Activated T-helper 17 cell treated with anti-CD3 and anti-CD28 coated beads, Interleukin-2, amount 50 U/mL, for 72 hours (primary cell): ENCODE results near the gene PGAP2. TPM values are rescaled to one million over a fixed set of nuclear protein-coding genes. Genes with fewer than 3 reads are reported as not detected.

ENCODE experiments used
- ATAC-seq: fragments of 150-1000 bp; cut with Tn5 transposase; replicated peaks from 2 replicates; pipeline ENCODE4 v1.10.0; 2021; ENCODE audit warnings: mild to moderate bottlenecking, moderate library complexity
- H3K27ac Mint-ChIP-seq: one replicate; pipeline ENCODE4 v1.8.0; 2022; ENCODE audit warnings: mixed read lengths
- H3K27me3 Mint-ChIP-seq: one replicate; pipeline ENCODE4 v1.8.0; 2022; ENCODE audit warnings: mixed read lengths
- H3K36me3 Mint-ChIP-seq: one replicate; pipeline ENCODE4 v1.8.0; 2022; ENCODE audit warnings: low read depth, mild to moderate bottlenecking, mixed read lengths
- H3K4me1 Mint-ChIP-seq: one replicate; pipeline ENCODE4 v1.8.0; 2022; ENCODE audit warnings: mixed read lengths
- H3K4me3 Mint-ChIP-seq: one replicate; pipeline ENCODE4 v1.8.0; 2022; ENCODE audit warnings: mild to moderate bottlenecking, mixed read lengths
- H3K9me3 Mint-ChIP-seq: one replicate; pipeline ENCODE4 v1.8.0; 2022; ENCODE audit warnings: mixed read lengths
- total RNA-seq, 2 donors: library from RNA; stranded (reverse); gene quantifications; one replicate each; pipeline ENCODE4 v1.2.3, GENCODE V29; 2022

Gene PGAP2
- total RNA-seq, 2 donors from 2014 or later, result 25.6 to 31.8 TPM

DNA sequence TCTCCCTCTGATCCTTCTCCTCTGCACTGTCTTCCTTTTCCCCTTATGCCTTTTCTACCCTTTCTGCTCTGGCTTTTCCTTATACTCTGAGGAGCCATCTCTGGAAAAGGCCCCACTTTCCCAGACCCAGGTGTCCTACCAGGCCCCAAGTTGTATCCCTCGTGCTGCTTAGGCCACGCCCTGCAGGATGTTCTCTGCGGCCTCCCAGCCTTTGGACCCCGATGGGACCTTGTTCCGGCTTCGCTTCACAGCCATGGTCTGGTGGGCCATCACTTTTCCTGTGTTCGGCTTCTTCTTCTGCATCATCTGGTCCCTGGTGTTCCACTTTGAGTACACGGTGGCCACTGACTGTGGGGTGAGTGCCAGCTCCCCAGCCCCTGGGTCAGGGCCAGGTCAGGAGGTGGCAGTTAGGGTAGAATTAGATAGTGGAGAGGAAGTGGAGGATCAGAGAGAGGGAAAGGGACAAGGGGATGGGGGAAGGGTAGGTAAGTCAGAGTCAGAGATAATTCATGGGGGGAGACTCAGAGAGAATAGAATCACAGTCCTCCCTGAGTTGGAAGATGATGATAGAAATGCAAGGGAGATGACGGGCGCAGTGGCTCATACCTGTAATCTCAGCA, 8.9 kb downstream of the PGAP2 start:
- H3K4me1 Mint-ChIP-seq, result peaks cover 5% of the 10 kb centered on the region
- no peaks in the 10 kb centered on the region for H3K9me3 Mint-ChIP-seq
- no peaks in the 10 kb centered on the region for H3K27me3 Mint-ChIP-seq
- no peak for ATAC-seq
- H3K27ac Mint-ChIP-seq, result no peak overlapping the region
- H3K36me3 Mint-ChIP-seq, result no peaks in the 10 kb centered on the region
- H3K4me3 Mint-ChIP-seq, result no peak overlapping the region

DNA sequence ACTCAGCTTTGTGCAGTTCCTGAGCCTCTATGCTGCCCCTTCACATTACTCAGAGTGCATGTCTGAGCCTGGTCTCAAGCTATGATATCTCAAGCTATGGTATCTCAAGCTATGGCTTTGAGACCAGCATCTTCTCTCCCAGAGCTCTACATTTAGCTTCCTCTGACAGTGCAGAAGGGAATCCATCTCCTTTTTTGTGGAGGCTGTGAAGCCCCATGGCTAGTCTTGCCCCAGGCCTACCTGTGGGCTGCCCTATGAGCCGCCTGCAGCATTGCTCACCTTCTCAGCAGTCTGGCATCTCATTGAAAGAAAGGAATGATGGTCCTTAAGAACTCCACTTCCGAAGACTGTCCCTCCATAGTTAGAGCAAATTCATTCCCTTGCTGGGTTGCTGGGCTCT, 12.6 kb downstream of the PGAP2 start:
- Mint-ChIP-seq H3K4me1 (peaks cover 14% of the 10 kb centered on the region), H3K27me3 (no peaks in the 10 kb centered on the region), H3K4me3 (no peak overlapping the region), H3K27ac (no peak overlapping the region), H3K36me3 (peaks cover 17% of the 10 kb centered on the region), H3K9me3 (no peaks in the 10 kb centered on the region)
- no peak for ATAC-seq

DNA sequence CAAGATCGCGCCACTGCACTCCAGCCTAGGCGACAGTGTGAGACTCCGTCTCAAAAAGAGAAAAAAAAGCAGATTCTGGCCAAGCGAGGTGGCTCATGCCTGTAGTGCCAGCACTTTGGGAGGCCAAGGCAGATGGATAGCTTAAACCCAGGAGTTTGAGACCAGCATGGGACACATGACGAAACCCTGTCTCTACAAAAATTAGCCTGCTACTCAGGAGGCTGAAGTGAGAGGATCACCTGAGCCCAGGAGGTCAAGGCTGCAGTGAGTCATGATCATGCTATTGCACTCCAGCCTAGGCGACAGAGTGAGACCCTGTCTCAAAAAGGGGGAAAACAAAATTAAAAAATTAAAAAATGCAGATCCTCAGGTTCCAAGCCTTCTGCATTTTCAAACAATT, 14.0 kb downstream of the PGAP2 start:
- Mint-ChIP-seq H3K27ac (no peak overlapping the region), H3K4me3 (no peak overlapping the region), H3K9me3 (no peaks in the 10 kb centered on the region), H3K27me3 (no peaks in the 10 kb centered on the region), H3K4me1 (peaks cover 18% of the 10 kb centered on the region), H3K36me3 (peaks cover 31% of the 10 kb centered on the region)
- ATAC-seq, result no peak

DNA sequence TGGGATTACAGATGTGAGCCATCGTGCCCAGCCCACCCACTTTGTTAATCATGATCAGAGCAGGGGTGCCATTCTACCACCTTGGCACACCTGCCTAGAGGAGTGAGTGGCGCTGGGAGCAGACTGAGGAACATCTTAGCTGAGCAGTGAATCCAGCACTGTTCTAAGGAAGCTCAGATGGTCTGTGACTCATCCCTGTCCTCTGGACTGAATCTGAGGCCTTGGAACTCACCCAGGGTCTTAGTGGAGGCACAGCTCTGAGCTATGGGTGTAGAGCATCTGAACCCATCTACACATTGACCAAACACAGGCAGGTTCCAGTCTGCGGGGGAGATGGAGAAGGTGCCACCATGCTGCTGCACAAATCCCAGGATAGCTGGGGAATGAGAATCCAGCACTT, 14.9 kb downstream of the PGAP2 start:
- H3K4me1 Mint-ChIP-seq, result peaks cover 25% of the 10 kb centered on the region
- ATAC-seq, result no peak
- peak overlapping the region; percentile 58 for H3K27ac Mint-ChIP-seq
- H3K4me3 Mint-ChIP-seq, result no peak overlapping the region
- H3K36me3 Mint-ChIP-seq, result peaks cover 41% of the 10 kb centered on the region
- no peaks in the 10 kb centered on the region for H3K27me3 Mint-ChIP-seq
- no peaks in the 10 kb centered on the region for H3K9me3 Mint-ChIP-seq

DNA sequence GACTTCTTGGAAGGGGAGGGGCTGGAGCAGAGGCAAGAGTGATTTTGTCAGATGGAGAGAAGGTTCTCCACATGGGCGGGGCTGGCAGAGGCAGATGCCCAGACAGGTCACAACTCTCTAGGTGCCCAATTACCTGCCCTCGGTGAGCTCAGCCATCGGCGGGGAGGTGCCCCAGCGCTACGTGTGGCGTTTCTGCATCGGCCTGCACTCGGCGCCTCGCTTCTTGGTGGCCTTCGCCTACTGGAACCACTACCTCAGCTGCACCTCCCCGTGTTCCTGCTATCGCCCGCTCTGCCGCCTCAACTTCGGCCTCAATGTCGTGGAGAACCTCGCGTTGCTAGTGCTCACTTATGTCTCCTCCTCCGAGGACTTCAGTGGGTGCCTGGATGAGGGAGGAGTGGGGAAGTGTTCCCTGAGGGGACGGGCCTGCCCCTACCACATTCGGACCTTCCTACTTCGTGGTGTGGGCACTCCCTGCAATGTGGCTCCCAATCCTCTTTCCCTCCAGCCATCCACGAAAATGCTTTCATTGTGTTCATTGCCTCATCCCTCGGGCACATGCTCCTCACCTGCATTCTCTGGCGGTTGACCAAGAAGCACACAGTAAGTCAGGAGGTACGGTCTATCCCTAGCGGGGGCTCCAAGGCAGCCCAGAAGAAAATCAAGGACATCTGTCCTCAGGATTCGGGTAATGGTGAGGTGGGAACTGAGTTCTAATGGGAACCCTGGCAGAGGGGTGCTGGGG, 15.6 kb downstream of the PGAP2 start:
- H3K4me1 Mint-ChIP-seq, result peaks cover 25% of the 10 kb centered on the region
- no peaks in the 10 kb centered on the region for H3K27me3 Mint-ChIP-seq
- peak overlapping the region; percentile 85 for H3K27ac Mint-ChIP-seq
- H3K36me3 Mint-ChIP-seq, result peaks cover 47% of the 10 kb centered on the region
- ATAC-seq, result no peak
- no peak overlapping the region for H3K4me3 Mint-ChIP-seq
- no peaks in the 10 kb centered on the region for H3K9me3 Mint-ChIP-seq

DNA sequence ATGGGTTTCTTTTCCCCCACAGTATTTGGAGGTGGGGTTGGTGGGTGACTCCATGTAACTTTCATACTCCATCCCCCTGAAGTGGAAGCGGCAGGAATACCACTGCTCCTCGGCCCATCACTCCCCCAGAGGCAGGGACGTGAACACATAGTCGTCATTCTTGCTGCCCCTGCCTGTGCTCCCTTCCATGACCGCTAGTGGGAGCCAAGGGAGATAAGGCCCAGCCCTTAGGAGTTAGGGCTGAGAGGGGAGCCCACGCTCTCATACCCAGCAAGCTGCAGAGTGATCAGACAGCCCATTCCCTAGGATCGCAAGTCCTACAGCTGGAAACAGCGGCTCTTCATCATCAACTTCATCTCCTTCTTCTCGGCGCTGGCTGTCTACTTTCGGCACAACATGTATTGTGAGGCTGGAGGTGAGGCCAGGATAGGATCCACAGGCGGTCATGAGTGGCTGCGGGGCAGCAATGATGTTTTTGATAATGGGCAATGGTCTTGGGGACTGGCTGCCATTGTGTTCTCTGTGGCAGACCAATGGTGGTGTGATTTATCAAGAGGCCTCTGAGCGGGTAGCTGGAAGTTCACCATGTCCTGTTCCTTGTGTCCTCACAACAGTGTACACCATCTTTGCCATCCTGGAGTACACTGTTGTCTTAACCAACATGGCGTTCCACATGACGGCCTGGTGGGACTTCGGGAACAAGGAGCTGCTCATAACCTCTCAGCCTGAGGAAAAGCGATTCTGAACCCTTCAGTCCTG, 16.5 kb downstream of the PGAP2 start:
- peak overlapping the region; percentile 85 for H3K27ac Mint-ChIP-seq

DNA sequence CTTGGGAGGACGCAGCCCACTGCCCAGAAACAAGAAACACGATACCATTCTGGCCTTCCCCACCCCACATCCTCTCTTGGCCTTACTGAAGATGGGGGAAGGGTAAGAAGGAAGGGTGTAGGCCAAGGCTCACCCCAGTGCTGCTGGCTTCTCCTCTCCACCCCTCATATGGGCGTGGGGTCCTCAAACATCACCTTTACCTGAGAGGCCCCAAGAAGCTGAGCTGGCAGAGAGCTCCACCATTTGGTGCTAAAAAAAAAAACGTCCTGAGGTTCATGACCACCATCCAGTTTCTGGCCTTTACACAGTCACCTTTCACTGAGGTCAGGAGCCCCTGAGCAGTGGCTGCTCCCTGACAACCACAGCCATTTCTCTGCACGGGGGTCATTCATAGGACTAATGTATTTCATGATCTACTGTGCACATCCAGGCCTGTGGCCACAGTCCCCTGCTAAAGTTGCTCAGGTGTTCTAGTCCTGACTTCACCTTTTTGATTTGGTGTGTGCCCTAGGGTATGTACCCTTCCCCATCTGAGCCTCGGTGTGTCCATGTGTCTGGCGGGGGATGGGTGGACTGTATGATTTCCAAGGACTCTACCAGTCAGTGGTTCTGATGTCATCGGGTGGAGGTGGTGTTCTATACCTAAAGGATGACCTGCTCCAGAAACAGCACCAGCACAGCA, 17.3 kb downstream of the PGAP2 start:
- peak overlapping the region; percentile 85 for H3K27ac Mint-ChIP-seq
- no peaks in the 10 kb centered on the region for H3K27me3 Mint-ChIP-seq
- peak; percentile 4 for ATAC-seq
- peak overlapping the region; percentile 12 for H3K4me3 Mint-ChIP-seq
- peaks cover 64% of the 10 kb centered on the region for H3K36me3 Mint-ChIP-seq
- no peaks in the 10 kb centered on the region for H3K9me3 Mint-ChIP-seq
- peaks cover 25% of the 10 kb centered on the region for H3K4me1 Mint-ChIP-seq

More for the DNA sequence above, 16.5 kb downstream of the PGAP2 start:
- H3K4me3 Mint-ChIP-seq, result peak overlapping the region; percentile 12
- H3K4me1 Mint-ChIP-seq, result peaks cover 20% of the 10 kb centered on the region
- no peaks in the 10 kb centered on the region for H3K27me3 Mint-ChIP-seq
- peaks cover 56% of the 10 kb centered on the region for H3K36me3 Mint-ChIP-seq
- ATAC-seq, result peak; percentile 92
- H3K9me3 Mint-ChIP-seq, result no peaks in the 10 kb centered on the region

DNA sequence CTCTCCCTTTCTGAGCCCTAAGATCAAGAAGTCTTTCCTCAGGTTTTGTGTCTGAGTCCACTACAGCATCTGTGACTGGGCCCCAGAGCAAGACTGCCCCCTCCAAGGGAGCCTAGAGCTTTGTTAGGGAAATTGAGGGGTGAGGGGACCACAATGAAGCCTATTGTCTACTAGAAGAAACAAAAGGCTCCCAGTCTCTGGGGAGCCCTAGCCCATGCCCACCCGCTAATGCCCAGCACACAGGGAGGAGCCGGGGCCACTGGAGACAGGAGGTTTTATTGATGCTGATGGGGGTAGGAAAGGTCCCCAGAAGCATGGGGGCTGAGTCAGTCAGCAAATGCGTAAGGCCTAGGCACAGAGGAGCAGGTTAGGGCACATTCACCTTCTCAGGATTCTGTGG, 18.4 kb downstream of the PGAP2 start:
- Mint-ChIP-seq H3K27me3 (no peaks in the 10 kb centered on the region), H3K27ac (peak overlapping the region; percentile 68), H3K36me3 (peaks cover 75% of the 10 kb centered on the region), H3K4me1 (peaks cover 33% of the 10 kb centered on the region), H3K4me3 (no peak overlapping the region), H3K9me3 (no peaks in the 10 kb centered on the region)
- no peak for ATAC-seq

DNA sequence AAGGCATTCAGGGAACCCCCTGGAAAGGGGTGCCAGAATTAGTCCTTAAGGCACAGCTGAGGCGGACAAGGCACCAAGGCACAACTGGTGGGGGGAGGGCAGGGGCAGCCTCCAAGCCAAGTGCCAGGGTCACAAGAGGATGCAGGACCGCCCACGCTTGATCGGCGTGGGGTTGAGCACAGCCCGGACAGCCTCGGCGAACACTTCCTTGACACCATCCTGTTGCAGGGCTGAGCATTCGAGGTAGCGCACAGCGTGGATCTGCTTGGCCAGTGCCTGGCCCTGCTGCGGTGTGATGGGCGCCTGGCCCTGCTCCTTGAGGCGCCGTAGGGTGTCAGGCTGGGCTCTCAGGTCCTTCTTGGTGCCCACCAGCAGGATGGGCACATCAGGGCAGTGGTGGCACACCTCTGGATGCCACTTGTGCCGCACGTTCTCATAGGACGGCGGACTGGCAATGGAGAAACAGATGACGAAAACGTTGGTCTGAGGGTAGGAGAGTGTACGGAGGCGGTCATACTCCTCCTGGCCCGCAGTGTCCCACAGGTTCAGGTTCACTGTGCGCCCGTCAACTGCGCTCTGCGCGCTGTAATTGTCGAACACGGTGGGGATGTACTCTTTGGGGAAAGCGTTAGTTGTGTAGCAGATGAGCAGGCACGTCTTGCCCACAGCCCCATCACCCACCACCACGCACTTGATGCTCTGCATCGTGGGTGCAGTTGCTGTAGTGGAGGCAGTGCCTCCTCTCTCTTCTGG, 19.2 kb downstream of the PGAP2 start:
- no peak overlapping the region for H3K4me3 Mint-ChIP-seq
- H3K27ac Mint-ChIP-seq, result peak overlapping the region; percentile 68
- H3K27me3 Mint-ChIP-seq, result no peaks in the 10 kb centered on the region
- H3K9me3 Mint-ChIP-seq, result no peaks in the 10 kb centered on the region
- peaks cover 42% of the 10 kb centered on the region for H3K4me1 Mint-ChIP-seq
- no peak for ATAC-seq
- peaks cover 84% of the 10 kb centered on the region for H3K36me3 Mint-ChIP-seq

DNA sequence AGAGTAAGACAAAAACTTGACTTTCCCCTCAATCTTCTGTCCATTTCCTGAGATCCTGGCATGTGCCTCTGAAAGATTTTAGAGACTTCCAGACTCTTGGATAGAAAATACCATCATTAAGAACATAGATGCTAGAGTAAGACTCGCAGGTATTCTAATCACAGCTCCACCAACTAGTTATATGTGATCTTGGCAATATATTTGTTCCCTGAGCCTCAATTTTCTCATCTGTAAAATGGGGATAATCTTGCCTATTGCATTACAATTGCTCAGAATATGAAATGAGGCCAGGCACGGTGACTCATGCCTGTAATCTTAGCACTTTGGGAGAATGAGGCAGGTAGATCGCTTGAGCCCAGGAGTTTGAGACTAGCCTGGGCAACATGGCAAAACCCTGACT, 21.7 kb downstream of the PGAP2 start:
- Mint-ChIP-seq H3K4me1 (peaks cover 57% of the 10 kb centered on the region), H3K36me3 (peaks cover 100% of the 10 kb centered on the region), H3K4me3 (peak overlapping the region; percentile 97), H3K27ac (peak overlapping the region; percentile 99), H3K9me3 (no peaks in the 10 kb centered on the region), H3K27me3 (no peaks in the 10 kb centered on the region)
- no peak for ATAC-seq

DNA sequence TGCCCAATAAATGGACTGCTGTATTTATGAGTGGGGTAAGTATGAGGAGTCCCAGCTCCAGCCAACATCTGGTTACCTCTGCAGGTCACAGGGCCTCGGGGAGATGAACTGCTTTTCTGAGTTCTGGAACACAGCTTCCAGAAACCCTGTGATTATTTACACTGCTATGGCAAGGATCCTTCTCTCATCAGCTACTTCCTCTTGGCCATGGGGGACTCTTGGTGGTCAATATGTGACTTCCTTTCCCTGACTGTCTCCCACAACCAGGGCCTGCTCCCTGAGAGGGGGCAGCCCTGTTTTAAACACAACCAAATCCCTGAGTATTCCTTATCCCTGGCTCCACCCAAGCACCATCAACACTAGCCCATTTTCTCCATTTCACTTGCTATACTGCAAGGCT, 22.4 kb downstream of the PGAP2 start:
- H3K4me3 Mint-ChIP-seq, result peak overlapping the region; percentile 97
- no peaks in the 10 kb centered on the region for H3K27me3 Mint-ChIP-seq
- peaks cover 100% of the 10 kb centered on the region for H3K36me3 Mint-ChIP-seq
- H3K9me3 Mint-ChIP-seq, result no peaks in the 10 kb centered on the region
- H3K27ac Mint-ChIP-seq, result peak overlapping the region; percentile 99
- peaks cover 64% of the 10 kb centered on the region for H3K4me1 Mint-ChIP-seq
- ATAC-seq, result no peak

DNA sequence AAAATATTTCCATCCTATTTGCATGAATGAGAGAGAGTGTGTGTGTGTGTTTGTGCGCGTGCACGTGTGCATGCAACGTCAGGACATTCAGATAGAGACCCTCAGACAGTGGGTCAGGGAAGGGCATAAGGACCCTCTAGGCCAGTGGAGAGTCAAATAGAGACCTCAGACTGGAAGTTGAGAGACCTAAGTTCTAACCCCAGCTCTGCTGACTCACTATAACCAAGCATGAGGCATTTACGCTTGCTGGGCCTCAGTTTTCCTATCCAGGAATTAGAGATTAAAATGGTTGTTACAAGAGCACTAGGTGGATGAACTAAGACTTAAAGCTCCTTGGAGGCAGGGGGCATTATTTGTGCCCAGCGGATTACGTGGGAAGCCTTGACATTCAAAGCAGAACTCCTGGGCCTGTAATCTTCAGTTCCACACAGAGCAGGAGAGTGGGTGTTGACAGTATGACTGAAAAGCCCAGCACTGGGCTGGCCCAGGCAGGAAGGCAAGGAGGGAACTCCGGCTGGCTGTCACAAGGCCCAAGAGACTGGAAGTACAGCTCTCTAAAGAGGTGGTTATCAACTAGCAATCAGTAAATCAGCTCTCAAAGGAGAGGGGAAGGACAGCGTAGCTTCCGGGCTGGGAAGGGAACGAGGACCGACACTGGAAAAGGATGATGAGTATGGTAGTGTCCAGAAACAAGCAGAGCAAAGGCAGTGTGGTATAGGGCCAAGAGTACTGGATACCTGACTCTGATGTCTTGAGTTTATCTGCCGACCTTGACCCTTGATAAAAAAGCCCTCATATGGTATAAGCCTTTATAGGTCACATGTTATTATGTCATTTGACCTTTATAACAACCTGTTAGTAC, 23.2 kb downstream of the PGAP2 start:
- H3K36me3 Mint-ChIP-seq, result peaks cover 100% of the 10 kb centered on the region
- no peaks in the 10 kb centered on the region for H3K27me3 Mint-ChIP-seq
- H3K4me1 Mint-ChIP-seq, result peaks cover 65% of the 10 kb centered on the region
- H3K9me3 Mint-ChIP-seq, result no peaks in the 10 kb centered on the region
- ATAC-seq, result peak; percentile 77
- peak overlapping the region; percentile 99 for H3K27ac Mint-ChIP-seq
- peak overlapping the region; percentile 97 for H3K4me3 Mint-ChIP-seq

DNA sequence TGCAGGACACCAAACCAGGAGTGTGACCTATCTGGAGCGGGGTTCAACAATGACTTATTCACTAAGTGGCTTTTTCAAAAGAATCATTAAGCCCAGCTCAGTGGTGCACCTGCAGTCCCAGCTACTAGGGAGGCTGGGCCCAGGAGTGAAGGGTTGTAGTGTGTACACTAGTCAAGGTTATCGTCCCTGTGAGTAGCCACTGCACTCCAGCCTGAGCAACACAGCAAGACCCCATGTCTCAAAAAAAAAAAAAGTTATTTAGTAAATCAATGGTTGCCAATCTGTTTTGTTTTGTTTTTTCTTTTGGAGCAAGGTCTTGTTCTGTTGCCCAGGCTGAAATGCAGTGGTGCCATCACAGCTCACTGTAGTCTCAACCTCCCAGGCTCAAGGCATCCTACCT, 24.5 kb downstream of the PGAP2 start:
- Mint-ChIP-seq H3K4me1 (peaks cover 65% of the 10 kb centered on the region), H3K27ac (peak overlapping the region; percentile 99), H3K4me3 (peak overlapping the region; percentile 97), H3K27me3 (no peaks in the 10 kb centered on the region), H3K9me3 (no peaks in the 10 kb centered on the region), H3K36me3 (peaks cover 100% of the 10 kb centered on the region)
- no peak for ATAC-seq
